Measurements from ENCODE around the gene FLCN.

The FLCN gene

GRCh38 chr17:17180741-17181525 is 56.0 kb downstream of the FLCN start:
- no peak overlapping the region for H3K4me3 ChIP-seq (ENCODE audit: low read depth, low read length)
- H3K36me3 ChIP-seq (ENCODE audit: control insufficient read depth, insufficient read depth, low read length) = peaks cover 41% of the 10 kb centered on the region
- no peaks in the 10 kb centered on the region for H3K9me3 ChIP-seq (ENCODE audit: control insufficient read depth, insufficient read depth, low read length)
- no peaks in the 10 kb centered on the region for H3K27me3 ChIP-seq (ENCODE audit: control insufficient read depth, insufficient read depth, low read length)
- H3K9ac ChIP-seq (ENCODE audit: low read depth, low read length) = no peak overlapping the region
- H3K4me1 ChIP-seq (ENCODE audit: control insufficient read depth, insufficient read depth, low read length) = no peaks in the 10 kb centered on the region

DNA sequence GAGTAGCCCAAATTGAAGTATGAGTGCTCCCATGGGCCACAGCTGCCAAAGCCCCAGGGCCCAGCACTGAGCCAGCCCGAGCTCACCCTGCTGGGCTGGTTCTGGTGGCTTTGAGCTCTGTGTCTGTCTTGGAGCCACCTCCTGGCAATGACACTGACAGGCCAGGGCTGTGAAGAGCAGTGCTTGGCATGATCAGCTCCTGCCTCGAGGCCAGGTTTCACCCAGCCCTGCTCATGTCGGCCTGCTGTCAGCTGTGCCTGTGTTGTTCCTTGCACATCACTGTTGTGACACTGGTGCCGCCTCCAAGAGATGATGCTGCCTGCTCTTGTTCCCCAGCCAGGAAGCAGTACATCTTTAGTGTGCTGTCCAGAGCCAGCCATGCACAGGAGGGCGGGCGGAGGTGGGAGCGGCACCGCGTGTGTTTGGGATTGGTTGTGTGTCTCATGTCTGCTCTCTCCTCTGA is 56.8 kb downstream of the FLCN start:
- H3K36me3 ChIP-seq (ENCODE audit: control insufficient read depth, insufficient read depth, low read length) = peaks cover 44% of the 10 kb centered on the region

DNA sequence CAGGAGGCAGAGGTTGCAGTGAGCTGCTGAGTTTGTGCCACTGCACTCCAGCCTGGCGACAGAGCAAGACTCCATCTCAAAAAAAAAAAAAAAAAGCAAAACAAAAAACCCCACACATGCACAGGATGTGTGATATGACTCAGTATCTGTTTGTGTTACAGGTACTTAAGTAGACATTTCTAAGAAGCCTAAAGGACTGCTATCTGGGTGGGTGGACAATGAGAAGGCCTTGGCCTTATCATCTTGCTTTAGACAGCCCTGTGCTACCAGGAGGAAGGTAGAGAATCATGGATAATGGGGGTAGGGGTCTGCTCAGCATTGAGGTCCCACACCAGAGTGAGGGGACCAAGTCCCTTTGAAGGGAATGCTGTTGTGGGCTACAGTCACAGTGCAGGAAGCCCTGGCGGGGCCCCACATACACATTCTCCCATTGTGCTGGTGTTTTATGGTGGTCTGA is 57.6 kb downstream of the FLCN start:
- H3K27me3 ChIP-seq (ENCODE audit: control insufficient read depth, insufficient read depth, low read length) = no peaks in the 10 kb centered on the region
- H3K9me3 ChIP-seq (ENCODE audit: control insufficient read depth, insufficient read depth, low read length) = no peaks in the 10 kb centered on the region
- H3K4me3 ChIP-seq (ENCODE audit: low read depth, low read length) = no peak overlapping the region
- peaks cover 50% of the 10 kb centered on the region for H3K36me3 ChIP-seq (ENCODE audit: control insufficient read depth, insufficient read depth, low read length)
- no peak overlapping the region for H3K9ac ChIP-seq (ENCODE audit: low read depth, low read length)
- no peaks in the 10 kb centered on the region for H3K4me1 ChIP-seq (ENCODE audit: control insufficient read depth, insufficient read depth, low read length)

More for the DNA sequence above, 56.8 kb downstream of the FLCN start:
- no peaks in the 10 kb centered on the region for H3K27me3 ChIP-seq (ENCODE audit: control insufficient read depth, insufficient read depth, low read length)
- no peaks in the 10 kb centered on the region for H3K4me1 ChIP-seq (ENCODE audit: control insufficient read depth, insufficient read depth, low read length)
- H3K9ac ChIP-seq (ENCODE audit: low read depth, low read length) = no peak overlapping the region
- no peak overlapping the region for H3K4me3 ChIP-seq (ENCODE audit: low read depth, low read length)
- H3K9me3 ChIP-seq (ENCODE audit: control insufficient read depth, insufficient read depth, low read length) = no peaks in the 10 kb centered on the region

DNA sequence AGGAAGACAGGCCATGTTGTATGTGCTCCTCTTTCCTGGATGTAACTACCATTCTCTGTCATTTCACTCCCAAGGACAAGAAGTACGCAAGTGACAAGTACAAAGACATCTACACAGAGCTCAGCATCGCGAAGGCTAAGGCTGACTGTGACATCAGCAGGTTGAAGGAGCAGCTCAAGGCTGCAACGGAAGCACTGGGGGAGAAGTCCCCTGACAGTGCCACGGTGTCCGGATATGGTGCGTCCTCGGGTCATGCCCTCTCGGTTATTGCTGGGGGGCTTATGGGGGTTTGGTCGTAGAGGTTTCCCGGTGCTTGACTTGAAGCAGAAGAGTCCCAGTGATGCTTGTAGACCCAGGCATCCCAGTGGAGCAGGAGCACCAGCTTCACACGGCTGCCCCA is 59.8 kb downstream of the FLCN start:
- Histone ChIP-seq H3K27me3 (ENCODE audit: control insufficient read depth, insufficient read depth, low read length) (no peaks in the 10 kb centered on the region), H3K9ac (ENCODE audit: low read depth, low read length) (no peak overlapping the region), H3K9me3 (ENCODE audit: control insufficient read depth, insufficient read depth, low read length) (no peaks in the 10 kb centered on the region), H3K36me3 (ENCODE audit: control insufficient read depth, insufficient read depth, low read length) (peaks cover 45% of the 10 kb centered on the region), H3K4me1 (ENCODE audit: control insufficient read depth, insufficient read depth, low read length) (peaks cover 3% of the 10 kb centered on the region), H3K4me3 (ENCODE audit: low read depth, low read length) (no peak overlapping the region)

DNA sequence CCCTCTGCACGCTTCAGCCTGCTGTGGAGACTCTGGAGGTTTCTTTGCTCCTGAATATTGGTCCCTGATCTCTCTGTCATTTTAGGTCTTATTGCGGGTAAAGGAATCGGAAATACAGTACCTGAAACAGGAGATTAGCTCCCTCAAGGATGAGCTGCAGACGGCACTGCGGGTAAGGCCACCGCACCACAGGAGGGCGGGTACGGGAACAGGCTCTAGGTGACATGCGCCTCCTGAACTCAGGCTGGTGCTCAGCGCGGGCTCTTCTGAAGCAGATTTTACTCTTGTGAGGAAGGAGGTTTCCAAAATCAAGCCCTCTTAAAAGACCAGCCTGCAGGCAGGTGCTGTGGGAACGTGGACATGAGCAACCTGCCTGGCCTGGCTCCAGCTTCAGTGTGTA is 60.6 kb downstream of the FLCN start:
- H3K4me1 ChIP-seq (ENCODE audit: control insufficient read depth, insufficient read depth, low read length) = peaks cover 5% of the 10 kb centered on the region
- no peak overlapping the region for H3K9ac ChIP-seq (ENCODE audit: low read depth, low read length)
- no peaks in the 10 kb centered on the region for H3K27me3 ChIP-seq (ENCODE audit: control insufficient read depth, insufficient read depth, low read length)
- no peaks in the 10 kb centered on the region for H3K9me3 ChIP-seq (ENCODE audit: control insufficient read depth, insufficient read depth, low read length)
- H3K4me3 ChIP-seq (ENCODE audit: low read depth, low read length) = no peak overlapping the region
- H3K36me3 ChIP-seq (ENCODE audit: control insufficient read depth, insufficient read depth, low read length) = peaks cover 44% of the 10 kb centered on the region

DNA sequence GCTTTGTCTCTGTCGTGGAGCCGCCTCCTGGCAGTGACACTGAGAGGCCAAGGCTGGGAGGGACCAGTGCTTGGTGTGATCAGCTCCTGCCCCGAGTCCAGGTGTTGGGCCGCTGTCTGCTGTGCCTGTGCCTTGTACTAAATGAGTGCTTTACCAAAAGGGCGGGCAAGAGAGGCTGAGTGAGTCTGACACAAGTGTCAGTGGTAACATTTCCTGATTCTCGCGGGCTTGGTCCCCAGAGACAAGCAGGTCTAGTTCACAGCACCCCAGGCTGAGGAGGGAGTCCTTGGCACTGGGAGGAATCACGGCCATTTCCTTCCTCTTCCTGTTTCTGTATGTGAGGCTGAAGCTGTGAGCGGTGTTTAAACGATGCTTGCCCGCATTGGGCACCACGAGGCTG is 61.1 kb downstream of the FLCN start:
- Histone ChIP-seq H3K36me3 (ENCODE audit: control insufficient read depth, insufficient read depth, low read length) (peaks cover 43% of the 10 kb centered on the region), H3K9ac (ENCODE audit: low read depth, low read length) (no peak overlapping the region), H3K4me3 (ENCODE audit: low read depth, low read length) (no peak overlapping the region), H3K27me3 (ENCODE audit: control insufficient read depth, insufficient read depth, low read length) (no peaks in the 10 kb centered on the region), H3K4me1 (ENCODE audit: control insufficient read depth, insufficient read depth, low read length) (peaks cover 5% of the 10 kb centered on the region), H3K9me3 (ENCODE audit: control insufficient read depth, insufficient read depth, low read length) (no peaks in the 10 kb centered on the region)

DNA sequence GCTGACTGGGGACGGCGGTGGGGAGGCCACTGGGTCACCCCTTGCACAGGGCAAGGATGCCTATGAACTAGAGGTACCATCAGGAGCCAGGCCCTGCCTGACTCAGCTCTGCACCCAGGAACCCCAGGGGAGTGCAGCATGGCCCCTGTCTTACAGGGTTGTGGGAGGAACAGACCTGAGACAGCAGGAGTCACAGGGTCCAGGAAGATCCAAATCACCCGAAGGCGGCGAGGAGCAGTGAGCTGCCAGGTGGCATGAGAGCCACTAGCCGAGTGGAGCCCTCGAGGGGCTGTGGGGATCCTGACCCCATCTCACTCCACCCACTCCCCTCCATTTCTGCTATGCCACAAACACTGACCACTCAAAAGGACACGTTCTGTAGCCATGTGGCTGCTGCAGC is 61.6 kb downstream of the FLCN start:
- no peaks in the 10 kb centered on the region for H3K27me3 ChIP-seq (ENCODE audit: control insufficient read depth, insufficient read depth, low read length)
- H3K4me1 ChIP-seq (ENCODE audit: control insufficient read depth, insufficient read depth, low read length) = peaks cover 5% of the 10 kb centered on the region
- H3K36me3 ChIP-seq (ENCODE audit: control insufficient read depth, insufficient read depth, low read length) = peaks cover 37% of the 10 kb centered on the region
- no peaks in the 10 kb centered on the region for H3K9me3 ChIP-seq (ENCODE audit: control insufficient read depth, insufficient read depth, low read length)
- H3K9ac ChIP-seq (ENCODE audit: low read depth, low read length) = no peak overlapping the region
- H3K4me3 ChIP-seq (ENCODE audit: low read depth, low read length) = no peak overlapping the region

GRCh38 chr17:17173921-17174320 is 63.0 kb downstream of the FLCN start:
- Histone ChIP-seq H3K36me3 (ENCODE audit: control insufficient read depth, insufficient read depth, low read length) (peaks cover 34% of the 10 kb centered on the region), H3K9me3 (ENCODE audit: control insufficient read depth, insufficient read depth, low read length) (no peaks in the 10 kb centered on the region), H3K4me3 (ENCODE audit: low read depth, low read length) (no peak overlapping the region), H3K27me3 (ENCODE audit: control insufficient read depth, insufficient read depth, low read length) (no peaks in the 10 kb centered on the region), H3K4me1 (ENCODE audit: control insufficient read depth, insufficient read depth, low read length) (peaks cover 5% of the 10 kb centered on the region), H3K9ac (ENCODE audit: low read depth, low read length) (no peak overlapping the region)

GRCh38 chr17:17172990-17173389 is 64.0 kb downstream of the FLCN start:
- H3K9ac ChIP-seq (ENCODE audit: low read depth, low read length) = no peak overlapping the region

GRCh38 chr17:17172001-17172939 is 64.7 kb downstream of the FLCN start:
- H3K9me3 ChIP-seq (ENCODE audit: control insufficient read depth, insufficient read depth, low read length) = no peaks in the 10 kb centered on the region
- H3K4me3 ChIP-seq (ENCODE audit: low read depth, low read length) = no peak overlapping the region
- H3K9ac ChIP-seq (ENCODE audit: low read depth, low read length) = no peak overlapping the region
- H3K27me3 ChIP-seq (ENCODE audit: control insufficient read depth, insufficient read depth, low read length) = no peaks in the 10 kb centered on the region
- peaks cover 38% of the 10 kb centered on the region for H3K36me3 ChIP-seq (ENCODE audit: control insufficient read depth, insufficient read depth, low read length)
- peaks cover 5% of the 10 kb centered on the region for H3K4me1 ChIP-seq (ENCODE audit: control insufficient read depth, insufficient read depth, low read length)

More at GRCh38 chr17:17172990-17173389, 64.0 kb downstream of the FLCN start:
- Histone ChIP-seq H3K27me3 (ENCODE audit: control insufficient read depth, insufficient read depth, low read length) (no peaks in the 10 kb centered on the region), H3K36me3 (ENCODE audit: control insufficient read depth, insufficient read depth, low read length) (peaks cover 31% of the 10 kb centered on the region), H3K4me1 (ENCODE audit: control insufficient read depth, insufficient read depth, low read length) (peaks cover 5% of the 10 kb centered on the region), H3K4me3 (ENCODE audit: low read depth, low read length) (no peak overlapping the region), H3K9me3 (ENCODE audit: control insufficient read depth, insufficient read depth, low read length) (no peaks in the 10 kb centered on the region)

DNA sequence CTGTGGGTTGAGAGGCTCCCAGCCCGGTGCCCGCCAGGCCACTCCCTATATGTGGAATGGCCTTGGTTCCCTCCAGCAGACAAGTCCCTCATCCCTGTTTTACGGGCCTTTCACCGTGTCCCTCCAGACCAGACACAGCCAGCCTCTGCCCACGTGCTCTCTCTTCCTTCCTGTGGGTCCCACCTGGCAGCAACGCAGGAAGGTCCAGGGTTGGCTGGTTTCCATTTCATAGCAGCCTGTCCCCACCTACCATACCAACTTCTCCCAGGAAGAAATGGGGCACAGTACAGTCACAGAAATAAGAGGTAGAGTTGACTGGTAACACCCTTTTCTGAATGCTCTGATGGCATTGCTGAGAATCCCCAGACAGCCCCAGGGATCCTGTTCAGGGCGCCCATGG is 65.8 kb downstream of the FLCN start:
- H3K4me3 ChIP-seq (ENCODE audit: low read depth, low read length) = no peak overlapping the region
- no peaks in the 10 kb centered on the region for H3K27me3 ChIP-seq (ENCODE audit: control insufficient read depth, insufficient read depth, low read length)
- no peak overlapping the region for H3K9ac ChIP-seq (ENCODE audit: low read depth, low read length)
- peaks cover 37% of the 10 kb centered on the region for H3K36me3 ChIP-seq (ENCODE audit: control insufficient read depth, insufficient read depth, low read length)
- no peaks in the 10 kb centered on the region for H3K9me3 ChIP-seq (ENCODE audit: control insufficient read depth, insufficient read depth, low read length)
- H3K4me1 ChIP-seq (ENCODE audit: control insufficient read depth, insufficient read depth, low read length) = peaks cover 5% of the 10 kb centered on the region

Data from iPS-15b (cell line).